ENCODE data around the gene RGS2. TPM values are rescaled to one million over a fixed set of nuclear protein-coding genes. Genes with fewer than 3 reads are reported as not detected.

Gene RGS2, protein sequence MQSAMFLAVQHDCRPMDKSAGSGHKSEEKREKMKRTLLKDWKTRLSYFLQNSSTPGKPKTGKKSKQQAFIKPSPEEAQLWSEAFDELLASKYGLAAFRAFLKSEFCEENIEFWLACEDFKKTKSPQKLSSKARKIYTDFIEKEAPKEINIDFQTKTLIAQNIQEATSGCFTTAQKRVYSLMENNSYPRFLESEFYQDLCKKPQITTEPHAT
- 1 to 10 TPM; 6.2 to 6.5 TPM for total RNA-seq

DNA sequence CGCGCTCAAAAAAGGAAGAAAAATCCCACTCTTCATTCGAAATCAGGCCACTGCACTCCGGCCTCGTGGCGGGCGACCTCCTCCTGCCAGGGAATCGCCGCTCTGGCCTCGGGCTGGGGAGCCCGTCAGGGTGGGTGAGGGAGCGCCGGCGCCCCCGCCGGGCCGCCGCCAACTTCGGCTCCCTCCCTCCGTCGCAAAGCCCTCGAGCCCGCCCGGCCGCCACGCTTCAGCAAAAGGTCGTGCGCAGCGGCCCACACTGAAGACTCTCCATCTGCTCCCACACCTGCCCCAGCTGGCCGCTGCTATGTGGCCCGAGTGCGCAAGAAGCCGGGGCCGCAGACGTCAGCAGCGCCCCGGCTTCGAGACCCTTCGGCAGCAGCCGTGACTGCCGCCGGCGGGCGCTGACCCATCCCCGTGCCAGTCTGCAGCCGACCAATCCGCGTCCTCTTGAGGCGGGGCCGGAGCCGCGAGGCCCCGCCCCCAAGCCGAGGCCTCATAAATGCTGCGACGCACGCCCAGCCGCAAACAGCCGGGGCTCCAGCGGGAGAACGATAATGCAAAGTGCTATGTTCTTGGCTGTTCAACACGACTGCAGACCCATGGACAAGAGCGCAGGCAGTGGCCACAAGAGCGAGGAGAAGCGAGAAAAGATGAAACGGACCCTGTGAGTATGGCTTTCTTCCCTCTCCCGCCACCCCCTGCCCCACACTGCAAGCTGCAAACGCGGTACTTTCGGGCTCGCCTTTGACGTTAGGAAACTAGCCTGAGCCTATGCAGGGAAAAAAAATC lies at the start of gene RGS2:
TSS of gene RGS2 (plus strand) at position 522 of the 789 bp plus-strand sequence. CDS start at position 555, 33 bp downstream.
- ChIA-PET CTCF (interaction anchor here (1.3 to 6.6 kb wide), 5 partner anchors 13 to 333 kb away, joined by 3 to 80 read pairs (median 7); no protein-coding TSS in a partner anchor), POLR2A (interaction anchor here (0.6 to 3.5 kb wide), 3 partner anchors 174 to 300 kb away, joined by 3 to 21 read pairs (median 4); partner anchors contain the start of genes RO60 and UCHL5)
- no peaks in the 10 kb centered on the region for H3K36me3 Mint-ChIP-seq (ENCODE audit: low read depth)
- H3K27me3 Mint-ChIP-seq (ENCODE audit: low read depth): peaks cover 12% of the 10 kb centered on the region
- peak within 1 kb of the TSS; percentile 87 for H3K27ac Mint-ChIP-seq
- H3K4me3 Mint-ChIP-seq: peak within 1 kb of the TSS; percentile 87
- peaks cover 26% of the 10 kb centered on the region for H3K4me1 Mint-ChIP-seq (ENCODE audit: low read depth)
- no peaks in the 10 kb centered on the region for H3K9me3 Mint-ChIP-seq (ENCODE audit: insufficient read depth)
- peak; percentile 89 for DNase-seq
- ATAC-seq: peak; percentile 94

DNA sequence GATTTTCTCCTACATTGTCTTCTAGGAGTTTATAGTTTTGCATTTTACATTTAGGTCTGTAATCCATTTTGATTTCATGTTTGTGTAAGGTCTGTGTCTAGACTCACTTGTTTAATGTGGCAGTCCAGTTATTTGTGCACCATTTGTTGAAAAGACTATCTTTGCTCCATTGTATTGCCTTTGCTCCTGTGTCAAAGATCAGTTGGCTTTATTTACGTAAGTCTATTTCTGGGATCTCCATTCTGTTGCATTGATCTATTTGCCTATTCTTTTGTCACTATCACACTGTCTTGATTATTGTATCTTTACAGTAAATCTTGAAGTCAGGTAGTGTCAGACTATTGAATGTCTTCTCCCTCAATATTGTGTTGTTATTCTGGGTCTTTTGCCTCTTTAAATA lies 49.7 kb upstream of the RGS2 start:
- H3K4me1 Mint-ChIP-seq (ENCODE audit: low read depth): no peaks in the 10 kb centered on the region
- H3K27me3 Mint-ChIP-seq (ENCODE audit: low read depth): peaks cover 4% of the 10 kb centered on the region
- no peak overlapping the region for H3K27ac Mint-ChIP-seq
- no peaks in the 10 kb centered on the region for H3K9me3 Mint-ChIP-seq (ENCODE audit: insufficient read depth)
- ATAC-seq (no peak), DNase-seq (no peak)
- ChIA-PET CTCF (no interaction called here), POLR2A (no interaction called here)
- no peak overlapping the region for H3K4me3 Mint-ChIP-seq
- no peaks in the 10 kb centered on the region for H3K36me3 Mint-ChIP-seq (ENCODE audit: low read depth)

DNA sequence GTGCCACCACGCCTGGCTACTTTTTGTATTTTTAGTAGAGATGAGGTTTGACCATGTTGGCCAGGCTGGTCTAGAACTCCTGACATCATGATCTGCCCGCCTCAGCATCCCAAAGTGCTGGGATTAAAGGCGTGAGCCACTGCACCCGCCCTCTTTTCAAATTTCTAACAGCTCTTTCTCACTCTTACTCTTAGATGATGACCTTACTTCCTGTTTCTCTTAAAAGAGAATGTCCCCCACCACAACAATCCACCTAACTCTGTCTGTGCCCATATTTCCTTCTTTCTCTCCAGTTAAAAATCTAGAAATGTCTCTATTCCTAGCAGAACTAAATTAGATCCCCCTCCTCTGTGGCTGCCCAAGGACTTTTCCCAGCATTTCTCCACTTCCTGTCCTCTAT lies 46.6 kb upstream of the RGS2 start:
- ChIA-PET CTCF (no interaction called here), POLR2A (no interaction called here)
- Mint-ChIP-seq H3K36me3 (ENCODE audit: low read depth) (no peaks in the 10 kb centered on the region), H3K9me3 (ENCODE audit: insufficient read depth) (no peaks in the 10 kb centered on the region), H3K4me3 (no peak overlapping the region), H3K27me3 (ENCODE audit: low read depth) (peaks cover 4% of the 10 kb centered on the region), H3K4me1 (ENCODE audit: low read depth) (no peaks in the 10 kb centered on the region), H3K27ac (no peak overlapping the region)
- ATAC-seq (no peak), DNase-seq (no peak)

DNA sequence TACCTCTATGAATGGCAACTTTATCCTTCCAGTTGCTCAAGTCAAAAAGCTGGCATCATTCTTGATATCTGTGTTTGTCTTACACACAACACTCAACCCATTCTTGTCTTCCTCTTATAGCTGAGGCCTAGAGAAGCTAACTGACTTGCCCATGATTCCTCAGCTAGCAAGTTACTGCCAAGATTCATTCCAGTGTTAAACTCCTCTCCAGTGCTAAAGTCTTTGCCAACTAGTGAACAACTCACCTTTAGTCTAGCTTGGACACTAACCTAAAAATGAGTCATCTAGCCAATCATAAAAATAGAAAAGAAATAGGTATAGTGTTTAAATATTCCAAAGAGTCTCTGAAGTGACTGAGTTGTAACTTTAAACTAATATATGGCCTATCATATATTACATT lies 45.6 kb upstream of the RGS2 start:
- no peaks in the 10 kb centered on the region for H3K27me3 Mint-ChIP-seq (ENCODE audit: low read depth)
- DNase-seq (no peak), ATAC-seq (no peak)
- no peak overlapping the region for H3K27ac Mint-ChIP-seq
- ChIA-PET POLR2A (no interaction called here), CTCF (no interaction called here)
- H3K4me1 Mint-ChIP-seq (ENCODE audit: low read depth): no peaks in the 10 kb centered on the region
- H3K4me3 Mint-ChIP-seq: no peak overlapping the region
- no peaks in the 10 kb centered on the region for H3K36me3 Mint-ChIP-seq (ENCODE audit: low read depth)
- no peaks in the 10 kb centered on the region for H3K9me3 Mint-ChIP-seq (ENCODE audit: insufficient read depth)

DNA sequence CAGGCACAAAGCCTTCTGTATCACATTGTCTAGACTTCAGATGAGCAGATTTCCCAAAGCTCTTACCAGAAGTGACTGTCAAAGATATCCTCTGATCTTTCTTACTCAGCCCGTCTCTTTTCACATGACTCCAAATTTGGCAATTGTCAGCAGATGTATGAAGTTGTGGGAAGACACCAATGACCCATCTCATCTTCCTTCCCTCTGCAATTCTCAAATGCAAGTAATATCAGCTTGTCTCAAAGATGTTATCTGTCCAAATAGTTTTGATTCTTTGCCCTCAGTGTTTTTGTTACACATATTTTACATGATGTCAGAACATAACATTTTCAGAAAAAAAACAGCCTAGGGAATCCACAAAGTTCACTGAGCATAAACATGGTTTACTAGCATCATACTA lies 45.1 kb upstream of the RGS2 start:
- ChIA-PET POLR2A (no interaction called here), CTCF (no interaction called here)
- H3K36me3 Mint-ChIP-seq (ENCODE audit: low read depth): no peaks in the 10 kb centered on the region
- ATAC-seq (no peak), DNase-seq (no peak)
- no peaks in the 10 kb centered on the region for H3K9me3 Mint-ChIP-seq (ENCODE audit: insufficient read depth)
- H3K27ac Mint-ChIP-seq: no peak overlapping the region
- H3K27me3 Mint-ChIP-seq (ENCODE audit: low read depth): no peaks in the 10 kb centered on the region
- no peaks in the 10 kb centered on the region for H3K4me1 Mint-ChIP-seq (ENCODE audit: low read depth)
- no peak overlapping the region for H3K4me3 Mint-ChIP-seq

DNA sequence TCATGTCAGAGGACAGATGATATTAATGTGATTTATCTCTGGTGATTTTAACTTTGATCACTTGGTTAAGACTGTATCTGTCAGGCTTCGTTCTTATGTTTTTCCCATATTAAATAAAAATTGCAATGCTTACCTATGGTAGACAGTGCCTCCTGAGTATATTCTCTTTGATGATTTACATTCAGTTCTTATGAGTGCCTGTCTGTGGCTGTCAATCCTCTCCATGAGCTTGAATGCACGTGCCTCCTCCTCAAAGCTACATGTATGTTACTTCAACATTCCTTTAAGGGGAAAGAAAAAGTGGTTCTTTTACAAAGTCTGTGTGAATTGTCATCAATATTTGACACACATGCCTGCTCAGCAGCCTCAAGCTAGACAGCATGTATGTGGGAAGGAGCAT lies 44.2 kb upstream of the RGS2 start:
- no peaks in the 10 kb centered on the region for H3K9me3 Mint-ChIP-seq (ENCODE audit: insufficient read depth)
- no peak for DNase-seq
- ChIA-PET CTCF (no interaction called here), POLR2A (no interaction called here)
- no peak for ATAC-seq
- H3K27ac Mint-ChIP-seq: no peak overlapping the region
- no peaks in the 10 kb centered on the region for H3K36me3 Mint-ChIP-seq (ENCODE audit: low read depth)
- no peaks in the 10 kb centered on the region for H3K27me3 Mint-ChIP-seq (ENCODE audit: low read depth)
- H3K4me3 Mint-ChIP-seq: no peak overlapping the region
- no peaks in the 10 kb centered on the region for H3K4me1 Mint-ChIP-seq (ENCODE audit: low read depth)

DNA sequence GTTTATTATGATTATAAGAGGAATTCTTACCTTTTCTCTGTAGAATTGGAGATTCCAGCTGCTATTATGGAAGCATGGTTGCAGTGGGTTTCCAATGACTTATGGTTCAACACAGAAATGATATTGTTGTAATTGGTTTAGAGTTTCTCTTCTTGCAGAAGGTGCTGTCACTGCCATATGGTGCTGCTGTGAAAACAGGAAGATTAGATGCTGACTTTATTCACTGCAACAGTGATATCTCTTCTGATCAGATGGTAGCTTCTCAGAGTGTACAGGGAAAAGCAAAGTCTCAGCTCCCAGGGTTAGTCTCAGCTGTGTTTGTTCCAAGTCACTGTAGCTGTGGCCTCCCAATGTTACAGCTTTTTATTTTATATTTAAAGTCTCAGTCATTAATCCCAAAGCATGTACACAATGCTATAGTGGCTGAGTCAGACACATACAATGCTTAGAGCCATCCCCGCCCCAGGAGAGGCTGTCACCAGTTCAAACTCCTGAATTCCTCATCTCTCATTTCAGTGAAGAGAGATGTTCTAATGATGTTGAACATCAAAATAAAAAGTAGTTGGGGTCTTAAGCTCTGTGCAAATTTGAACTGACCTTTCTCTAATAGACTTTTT lies 42.7 kb upstream of the RGS2 start:
- H3K36me3 Mint-ChIP-seq (ENCODE audit: low read depth): no peaks in the 10 kb centered on the region
- H3K27ac Mint-ChIP-seq: no peak overlapping the region
- POLR2A ChIA-PET: no interaction called here
- CTCF ChIA-PET: no interaction called here
- no peaks in the 10 kb centered on the region for H3K9me3 Mint-ChIP-seq (ENCODE audit: insufficient read depth)
- no peaks in the 10 kb centered on the region for H3K27me3 Mint-ChIP-seq (ENCODE audit: low read depth)
- no peak for ATAC-seq
- H3K4me1 Mint-ChIP-seq (ENCODE audit: low read depth): no peaks in the 10 kb centered on the region
- H3K4me3 Mint-ChIP-seq: no peak overlapping the region
- no peak for DNase-seq

DNA sequence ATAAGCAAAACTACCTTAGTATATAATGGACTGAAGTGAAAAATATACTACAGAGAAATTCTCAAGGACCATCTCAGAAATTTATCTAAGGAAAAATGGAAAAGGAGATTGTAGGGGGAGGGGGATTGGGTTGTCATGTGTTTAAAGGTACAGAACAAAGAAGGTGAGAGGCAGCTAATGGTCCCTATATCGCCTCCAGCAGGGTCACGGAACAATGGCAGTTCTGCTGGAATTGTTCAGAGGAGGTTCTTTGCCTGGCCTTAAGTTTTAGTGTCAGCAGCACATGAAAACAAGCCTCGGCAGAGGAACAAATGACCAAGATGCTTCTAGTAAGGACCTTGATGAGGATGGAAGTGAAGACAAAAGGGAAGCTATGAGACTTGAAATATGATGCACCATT lies 42.0 kb upstream of the RGS2 start:
- ATAC-seq: no peak
- Mint-ChIP-seq H3K27me3 (ENCODE audit: low read depth) (no peaks in the 10 kb centered on the region), H3K4me3 (no peak overlapping the region), H3K4me1 (ENCODE audit: low read depth) (no peaks in the 10 kb centered on the region), H3K9me3 (ENCODE audit: insufficient read depth) (no peaks in the 10 kb centered on the region), H3K27ac (no peak overlapping the region), H3K36me3 (ENCODE audit: low read depth) (no peaks in the 10 kb centered on the region)
- ChIA-PET POLR2A (no interaction called here), CTCF (no interaction called here)
- no peak for DNase-seq

DNA sequence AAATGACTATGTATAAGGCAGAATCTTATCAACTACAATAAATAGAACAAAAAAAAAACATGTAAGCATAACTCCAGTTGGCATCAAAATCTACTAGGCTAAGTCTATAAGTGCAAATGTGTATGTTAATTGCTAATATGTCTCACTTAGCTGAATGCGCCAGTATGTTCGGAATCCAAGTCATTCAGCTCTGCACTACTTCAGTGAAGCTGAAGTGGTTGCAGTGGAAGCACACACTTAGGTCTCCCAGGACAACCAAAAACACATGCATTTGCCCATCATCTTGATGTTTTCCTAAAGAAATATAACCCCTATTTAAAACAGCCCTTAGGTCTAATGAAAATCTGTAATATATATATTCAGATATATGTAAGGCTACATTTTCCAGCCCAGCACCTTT lies 41.0 kb upstream of the RGS2 start:
- Mint-ChIP-seq H3K27ac (no peak overlapping the region), H3K36me3 (ENCODE audit: low read depth) (no peaks in the 10 kb centered on the region), H3K27me3 (ENCODE audit: low read depth) (no peaks in the 10 kb centered on the region), H3K4me3 (no peak overlapping the region), H3K9me3 (ENCODE audit: insufficient read depth) (no peaks in the 10 kb centered on the region), H3K4me1 (ENCODE audit: low read depth) (no peaks in the 10 kb centered on the region)
- ChIA-PET POLR2A (no interaction called here), CTCF (no interaction called here)
- no peak for ATAC-seq
- no peak for DNase-seq

DNA sequence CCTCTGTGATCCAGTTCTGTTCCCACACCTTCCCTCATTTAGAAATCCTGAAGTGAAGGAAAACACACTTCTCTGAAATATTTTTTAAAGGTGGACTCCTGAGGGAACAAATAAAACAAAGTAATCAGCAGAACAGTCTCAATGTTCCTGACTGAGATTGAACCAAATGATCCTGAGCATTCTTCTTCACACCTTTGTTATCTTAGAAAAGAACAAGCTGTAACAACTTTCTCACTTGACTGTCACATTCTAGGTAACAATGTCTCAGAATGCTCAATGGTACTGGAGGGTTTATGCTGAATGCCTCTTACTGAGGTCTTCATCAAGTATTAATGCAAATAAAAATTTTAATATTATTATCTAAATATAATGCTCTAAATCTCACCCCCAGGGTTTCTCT lies 40.4 kb upstream of the RGS2 start:
- no peak overlapping the region for H3K27ac Mint-ChIP-seq
- H3K4me1 Mint-ChIP-seq (ENCODE audit: low read depth): no peaks in the 10 kb centered on the region
- ATAC-seq (no peak), DNase-seq (no peak)
- H3K9me3 Mint-ChIP-seq (ENCODE audit: insufficient read depth): no peaks in the 10 kb centered on the region
- H3K36me3 Mint-ChIP-seq (ENCODE audit: low read depth): no peaks in the 10 kb centered on the region
- H3K27me3 Mint-ChIP-seq (ENCODE audit: low read depth): no peaks in the 10 kb centered on the region
- CTCF ChIA-PET: no interaction called here
- POLR2A ChIA-PET: no interaction called here
- no peak overlapping the region for H3K4me3 Mint-ChIP-seq

DNA sequence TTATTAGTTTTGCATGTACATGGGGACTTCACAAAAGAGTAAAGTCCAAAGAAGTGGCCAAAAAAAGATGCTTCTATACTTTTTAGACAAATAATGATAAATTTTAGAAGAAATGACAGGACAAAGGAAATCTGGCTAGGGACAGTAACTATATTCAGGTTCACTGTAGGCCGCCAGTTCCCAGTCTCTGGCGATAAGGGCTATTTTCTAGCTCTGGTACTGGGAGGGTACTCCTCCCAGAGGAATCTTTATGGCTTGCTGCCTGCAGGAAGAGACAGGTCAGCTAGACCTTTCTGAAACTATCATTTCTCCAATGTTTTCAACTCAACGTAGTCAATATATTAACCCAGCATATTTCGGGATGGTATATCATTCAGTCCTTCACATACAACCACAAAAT lies 37.5 kb upstream of the RGS2 start:
- Mint-ChIP-seq H3K4me3 (no peak overlapping the region), H3K9me3 (ENCODE audit: insufficient read depth) (no peaks in the 10 kb centered on the region), H3K4me1 (ENCODE audit: low read depth) (no peaks in the 10 kb centered on the region), H3K27ac (no peak overlapping the region), H3K27me3 (ENCODE audit: low read depth) (peaks cover 2% of the 10 kb centered on the region), H3K36me3 (ENCODE audit: low read depth) (no peaks in the 10 kb centered on the region)
- ATAC-seq (no peak), DNase-seq (no peak)
- CTCF ChIA-PET: no interaction called here
- POLR2A ChIA-PET: no interaction called here

DNA sequence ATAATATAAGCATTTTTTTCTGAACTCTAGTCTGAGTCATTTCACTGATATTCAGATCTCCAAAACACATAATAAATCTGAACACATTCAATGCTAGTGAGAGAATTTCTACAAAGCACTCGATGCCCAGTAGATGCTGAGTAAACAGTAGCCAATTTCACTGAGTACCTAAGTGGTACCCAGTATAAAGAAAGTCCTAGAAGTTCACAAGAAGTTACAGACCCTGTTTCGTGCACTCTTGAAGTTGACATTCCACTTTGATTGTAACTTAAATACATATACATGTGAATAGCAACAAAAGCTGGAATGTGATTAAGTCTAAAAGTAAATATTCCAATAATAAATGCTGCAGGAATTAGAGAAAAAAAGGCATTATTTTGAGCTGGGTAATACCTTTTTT lies 33.2 kb upstream of the RGS2 start:
- H3K9me3 Mint-ChIP-seq (ENCODE audit: insufficient read depth): no peaks in the 10 kb centered on the region
- no peaks in the 10 kb centered on the region for H3K4me1 Mint-ChIP-seq (ENCODE audit: low read depth)
- CTCF ChIA-PET: no interaction called here
- H3K27ac Mint-ChIP-seq: no peak overlapping the region
- no peaks in the 10 kb centered on the region for H3K36me3 Mint-ChIP-seq (ENCODE audit: low read depth)
- H3K27me3 Mint-ChIP-seq (ENCODE audit: low read depth): peaks cover 7% of the 10 kb centered on the region
- ATAC-seq (no peak), DNase-seq (no peak)
- POLR2A ChIA-PET: no interaction called here
- no peak overlapping the region for H3K4me3 Mint-ChIP-seq
